ENCODE results near the gene LUC7L2. TPM values are rescaled to one million over a fixed set of nuclear protein-coding genes. Genes with fewer than 3 reads are reported as not detected.
"Not testable (repeated sequence)": the region's sequence is repeated elsewhere in the genome, so short reads cannot be mapped to it uniquely, and the experiment has no call there.

Gene LUC7L2
- total RNA-seq, 1 donor from 2014 or later, result 64.1 TPM

DNA sequence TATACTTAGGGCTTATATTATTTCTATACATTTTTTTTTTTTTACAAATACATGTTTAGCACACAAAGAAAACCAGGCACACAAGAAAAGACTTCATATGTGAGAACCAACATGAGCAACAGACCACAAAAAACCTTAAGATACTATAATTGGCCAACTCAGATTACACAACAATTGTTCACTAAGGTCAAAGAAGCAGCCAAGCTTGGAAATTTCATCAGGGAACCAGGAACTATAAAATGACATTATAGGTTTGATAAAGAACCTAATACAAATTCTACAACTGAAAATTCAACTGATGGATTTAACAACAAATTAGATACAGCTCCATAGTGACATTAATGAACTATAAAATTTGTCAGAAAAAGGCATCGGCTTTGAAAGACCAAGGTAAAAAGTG lies 4.4 kb upstream of the LUC7L2 start:
- DNase-seq, result no peak

DNA sequence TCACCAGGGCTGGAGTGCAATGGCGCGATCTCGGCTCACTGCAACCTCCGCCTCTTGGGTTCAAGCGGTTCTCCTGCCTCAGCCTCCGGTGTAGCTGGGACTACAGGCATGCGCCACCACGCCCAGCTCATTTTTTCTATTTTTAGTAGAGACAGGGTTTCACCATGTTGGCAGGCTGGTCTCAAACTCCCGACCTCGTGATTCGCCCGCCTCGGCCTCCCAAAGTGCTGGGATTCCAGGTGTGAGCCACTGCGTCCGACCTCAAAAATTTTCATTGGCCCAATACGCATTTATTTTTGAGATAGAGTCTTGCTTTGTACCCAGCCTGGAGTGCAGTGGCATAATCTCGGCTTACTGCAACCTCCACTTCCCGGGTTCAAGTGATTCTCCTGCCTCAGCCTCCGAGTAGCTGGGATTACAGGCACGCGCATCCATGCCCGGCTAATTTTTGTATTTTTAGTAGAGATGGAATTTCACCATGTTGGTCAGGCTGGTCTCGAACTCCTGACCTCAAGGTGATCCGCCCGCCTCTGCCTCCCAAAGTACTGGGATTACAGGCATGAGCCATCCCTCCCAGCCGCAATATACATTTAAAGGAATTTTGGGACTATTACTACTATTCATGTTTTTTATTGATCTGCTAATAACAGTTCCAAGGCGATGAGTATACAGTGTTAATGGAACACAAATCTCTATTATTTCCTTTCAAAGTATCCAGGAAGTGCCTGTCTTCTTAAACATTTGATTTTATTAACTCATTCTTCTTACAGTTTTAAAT lies 1.8 kb upstream of the LUC7L2 start:
- not testable (repeated sequence) for DNase-seq

- peak; percentile 63 for DNase-seq
Measured at GRCh38 chr7:139358541-139359365, 941 bp upstream of the LUC7L2 start.

DNA sequence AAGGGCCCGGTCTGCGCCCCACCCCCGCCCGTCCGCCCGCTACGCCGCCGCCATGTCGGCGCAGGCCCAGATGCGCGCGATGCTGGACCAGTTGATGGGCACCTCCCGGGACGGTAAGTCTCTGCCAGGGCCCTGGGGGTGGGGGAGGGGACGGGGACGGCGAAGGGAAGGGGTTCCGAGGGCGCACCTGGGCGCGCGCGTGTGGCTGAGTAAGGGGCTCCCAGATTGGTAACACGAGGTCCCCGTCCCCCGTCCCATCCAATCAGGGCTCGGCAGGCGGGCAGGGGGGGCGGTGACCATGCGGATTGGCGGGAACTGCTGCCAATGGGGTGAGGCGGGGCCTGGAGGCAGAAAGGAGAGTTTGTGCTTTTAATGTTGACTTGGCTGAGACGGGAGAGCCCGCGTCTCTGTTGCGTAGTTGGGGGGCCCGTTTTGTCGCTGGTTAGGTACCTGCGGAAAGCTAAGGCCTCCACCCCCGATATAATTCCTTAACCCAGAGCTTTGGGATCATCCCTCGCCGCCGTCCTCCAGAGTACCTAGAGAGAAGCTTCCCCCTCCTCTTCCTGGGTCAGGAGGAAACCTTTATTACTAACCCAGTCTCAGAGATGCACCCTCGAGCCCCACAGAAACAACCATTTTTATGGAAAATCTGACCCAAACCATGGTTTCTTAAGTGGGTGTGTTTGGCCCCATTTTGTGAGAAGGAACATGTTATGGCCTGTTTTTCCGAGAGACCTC lies 685 bp downstream of the LUC7L2 start:
- DNase-seq, result peak; percentile 90

DNA sequence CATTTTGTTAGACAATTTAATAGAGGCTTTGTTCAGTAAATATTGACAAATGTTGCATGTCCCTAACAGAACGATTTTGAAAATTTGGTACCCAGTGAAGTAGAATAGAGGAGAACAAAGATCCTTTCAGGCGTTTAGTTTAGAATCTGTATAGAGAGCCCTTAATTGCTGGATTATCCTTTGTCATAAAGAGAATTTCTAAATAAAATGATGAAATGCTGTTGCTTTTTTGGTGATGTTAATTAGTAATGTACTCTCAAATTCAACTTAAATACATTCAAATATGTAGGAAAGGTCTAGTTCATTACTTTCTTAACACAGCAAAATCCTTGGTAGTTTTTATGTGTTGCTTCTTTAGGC lies 1.2 kb downstream of the LUC7L2 start:
- no peak for DNase-seq

DNA sequence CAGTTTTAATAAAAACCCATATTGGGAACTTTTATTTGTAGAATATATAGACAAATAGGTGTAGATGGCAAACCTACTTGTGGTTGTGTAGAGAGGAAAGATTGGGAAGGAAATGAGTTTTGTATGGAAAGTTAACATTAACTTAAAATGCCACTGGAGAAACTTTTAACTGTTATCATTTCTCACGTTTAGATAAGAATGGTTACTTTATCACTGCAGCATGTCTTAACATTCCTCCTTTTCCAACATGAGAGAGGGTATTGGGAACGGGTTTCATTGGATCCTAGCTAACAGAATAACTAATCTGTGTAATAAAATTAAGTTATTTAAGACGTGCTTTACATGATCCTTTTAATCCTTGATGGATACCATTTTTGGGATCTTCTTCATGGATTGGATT lies 1.8 kb downstream of the LUC7L2 start:
- DNase-seq, result no peak

GRCh38 chr7:139362302-139362701 lies 2.6 kb downstream of the LUC7L2 start:
- DNase-seq, result no peak

DNA sequence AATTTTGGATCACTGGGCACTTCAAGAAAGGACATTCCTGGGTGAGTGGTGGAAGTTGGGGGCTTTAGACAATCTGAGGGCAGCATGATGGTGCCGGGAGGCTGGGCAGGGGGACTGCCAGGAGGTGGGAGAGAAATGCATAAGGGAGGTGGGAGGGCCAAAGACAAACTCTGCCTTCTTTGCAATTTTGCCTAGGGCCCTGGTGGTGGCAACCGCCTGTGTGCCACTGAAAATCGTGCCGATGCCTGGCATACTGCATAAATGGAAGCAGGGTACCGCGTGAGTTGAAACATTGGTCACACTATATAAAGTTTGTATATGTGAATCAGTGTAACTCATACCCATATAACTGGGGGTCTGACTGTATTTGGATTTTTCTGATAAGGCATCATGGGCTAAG lies 3.3 kb downstream of the LUC7L2 start:
- no peak for DNase-seq

DNA sequence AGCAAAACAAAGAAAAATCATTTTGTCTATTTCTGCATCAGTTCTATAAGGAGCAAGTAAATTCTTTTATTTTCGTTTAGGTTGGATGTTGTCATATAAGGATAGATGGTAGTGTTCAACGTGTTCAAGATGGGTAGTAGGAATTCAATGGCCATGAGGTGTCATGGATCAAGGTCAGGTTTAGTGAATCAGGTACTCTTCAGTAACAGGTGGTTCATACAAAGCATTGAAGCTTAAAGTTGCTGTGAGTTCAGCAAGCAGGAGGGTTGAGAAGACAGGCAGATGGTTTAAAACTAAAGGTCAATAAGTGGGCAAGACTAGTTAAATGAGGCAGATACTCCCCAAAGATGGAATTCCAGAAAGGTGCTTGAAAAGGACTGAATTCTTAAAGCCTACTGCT lies 5.6 kb downstream of the LUC7L2 start:
- DNase-seq, result no peak

GRCh38 chr7:139366400-139366799 lies 6.7 kb downstream of the LUC7L2 start:
- DNase-seq, result no peak

- no peak for DNase-seq
Measured at GRCh38 chr7:139367438-139368155, 7.9 kb downstream of the LUC7L2 start.

DNA sequence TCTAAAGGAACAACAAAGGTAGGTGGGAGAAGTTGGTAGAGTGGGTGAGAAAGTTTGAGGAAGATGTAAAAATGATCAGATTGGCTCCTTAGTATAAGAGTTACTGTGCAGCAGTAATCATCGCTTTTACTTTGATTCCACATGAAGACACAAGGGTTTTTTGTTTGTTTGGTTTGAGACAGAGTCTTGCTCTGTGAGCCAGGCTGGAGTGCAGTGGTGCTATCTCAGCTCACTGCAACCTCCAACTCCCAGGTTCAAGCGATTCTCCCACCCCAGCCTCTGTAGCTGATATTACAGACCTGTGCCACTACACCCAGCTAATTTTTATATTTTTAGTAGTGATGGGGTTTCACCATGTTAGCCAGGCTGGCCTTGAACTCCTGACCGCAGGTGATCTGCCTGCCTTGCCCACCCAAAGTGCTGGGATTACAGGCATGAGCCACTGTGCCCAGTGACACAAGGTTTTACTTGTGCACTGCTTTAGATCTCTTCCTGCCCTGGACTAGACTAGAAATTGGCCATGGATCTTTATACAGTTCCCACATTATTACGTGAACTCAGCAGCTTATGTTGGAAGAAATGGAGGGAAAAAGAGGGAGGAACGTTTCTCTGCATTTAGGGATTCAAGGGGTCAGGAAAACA lies 10.7 kb downstream of the LUC7L2 start:
- no peak for DNase-seq

DNA sequence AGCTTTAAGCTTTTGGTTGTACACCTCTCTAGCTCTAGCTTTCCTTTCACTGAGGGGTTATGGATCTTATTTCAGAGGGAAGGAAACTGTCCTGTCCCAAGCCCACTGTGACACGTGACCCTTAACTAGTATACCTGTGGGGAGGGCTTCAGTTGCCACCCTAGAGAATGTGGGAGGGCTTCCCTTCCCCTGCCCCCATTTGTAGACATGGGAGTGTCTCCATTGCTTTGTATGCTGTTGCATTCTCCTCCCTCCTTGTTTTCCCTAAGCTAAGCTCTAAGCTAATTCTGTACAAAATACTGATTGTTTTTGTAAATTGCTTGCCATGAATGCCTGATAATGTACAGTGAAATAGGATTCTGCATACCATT lies 11.2 kb downstream of the LUC7L2 start:
- DNase-seq, result no peak

- no peak for DNase-seq
Measured at GRCh38 chr7:139374246-139374645, 14.6 kb downstream of the LUC7L2 start.

DNA sequence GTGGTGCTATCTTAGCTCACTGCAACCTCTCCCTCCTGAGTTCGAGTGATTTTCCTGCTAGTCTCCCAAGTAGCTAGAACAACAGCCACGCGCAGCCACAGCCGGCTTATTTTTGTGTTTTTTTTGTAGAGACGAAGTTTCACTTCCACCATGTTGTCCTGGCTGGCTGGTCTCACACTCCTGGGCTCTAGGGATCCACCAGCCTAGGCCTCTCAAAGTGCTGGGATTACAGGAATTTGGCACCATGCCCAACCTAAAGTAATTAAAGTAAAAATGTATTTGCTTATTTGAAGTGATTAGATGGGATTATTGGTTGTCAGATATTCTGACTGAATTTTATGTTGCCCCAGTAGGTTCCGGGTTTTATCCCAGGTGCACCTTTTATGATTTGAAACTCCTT lies 22.7 kb downstream of the LUC7L2 start:
- no peak for DNase-seq

DNA sequence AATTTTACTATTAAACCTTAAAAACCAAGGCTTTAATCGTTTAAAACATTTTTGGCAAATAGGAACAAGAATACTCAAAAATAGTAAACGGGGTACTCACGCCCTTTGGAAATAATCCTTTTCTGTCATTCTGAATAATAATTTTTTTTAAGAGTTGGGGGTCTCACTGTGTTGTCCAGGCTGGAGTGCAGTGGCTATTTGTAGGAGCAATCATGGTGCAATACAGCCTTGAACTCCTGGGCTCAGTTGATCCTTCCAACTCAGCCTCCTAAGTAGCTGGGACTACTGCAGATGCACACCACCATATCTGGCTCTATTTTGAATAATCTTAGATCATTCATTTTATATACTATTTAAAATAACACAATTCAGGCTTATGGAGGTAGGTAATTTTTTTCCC lies 24.9 kb downstream of the LUC7L2 start:
- DNase-seq, result no peak

- DNase-seq, result no peak
Measured at GRCh38 chr7:139387594-139387993, 27.9 kb downstream of the LUC7L2 start.

- no peak for DNase-seq
Measured at GRCh38 chr7:139389091-139389490, 29.4 kb downstream of the LUC7L2 start.

DNA sequence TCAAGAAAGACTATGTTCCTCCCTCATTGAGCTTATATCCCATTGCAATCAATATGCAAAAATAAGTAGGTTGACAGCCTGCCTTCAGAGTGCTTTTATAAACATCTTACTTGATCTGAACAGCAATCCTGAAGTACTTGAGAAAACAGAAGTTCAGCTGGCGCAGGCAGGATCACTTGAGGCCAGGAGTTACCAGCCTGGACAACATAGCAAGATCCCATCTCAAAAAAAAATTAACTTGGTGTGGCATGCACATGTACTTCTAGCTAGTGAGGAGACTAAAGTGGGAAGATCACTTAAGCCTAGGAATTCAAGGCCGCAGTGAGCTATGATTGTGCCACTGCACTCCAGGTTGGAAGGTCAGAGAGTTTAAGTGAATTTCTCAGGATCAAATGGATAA lies 30.1 kb downstream of the LUC7L2 start:
- DNase-seq, result no peak

- DNase-seq, result no peak
Measured at GRCh38 chr7:139393621-139394211, 34.0 kb downstream of the LUC7L2 start.

DNA sequence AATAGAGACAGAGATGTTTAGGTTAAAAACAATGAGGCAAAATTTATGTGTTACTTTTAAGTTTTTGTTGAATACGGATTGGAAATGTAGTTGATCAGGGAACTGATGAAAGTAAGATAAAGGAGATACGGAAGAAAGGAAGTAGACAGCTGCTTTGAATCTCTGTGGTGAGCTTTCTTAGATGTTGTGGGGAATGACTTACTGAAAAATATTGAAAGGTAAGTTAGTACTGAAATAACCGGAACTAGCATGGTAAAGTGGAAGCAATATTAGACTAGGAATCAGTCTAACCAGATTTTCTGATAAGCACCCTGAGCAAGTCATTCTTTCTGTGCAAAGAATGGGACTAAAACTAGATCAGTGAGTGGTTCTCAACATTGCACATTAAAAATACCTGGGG lies 34.8 kb downstream of the LUC7L2 start:
- DNase-seq, result no peak

All from skin of body (tissue), 2 donors.